HEK293 (cell line): ENCODE measurements around the gene GJB2.
A peak's percentile ranks its signal among the peaks of the same experiment; 100 is the strongest.

Experiments used
- CTCF ChIA-PET: fragments of 350-600 bp; formaldehyde crosslinking; extraction: SDS; loops from one replicate; lab custom pipeline; 2021; ENCODE audit warnings: antibody characterized with exemption; lab: Yijun Ruan, JAX
- POLR2A ChIA-PET: fragments of 300-600 bp; formaldehyde crosslinking; extraction: SDS; loops from one replicate; lab custom pipeline; 2020; ENCODE audit warnings: antibody characterized with exemption, inconsistent platforms; lab: Yijun Ruan, JAX
- H3K27ac ChIP-seq: fragments of 200-500 bp; sonication (Bioruptor generic); 2 replicates; pipeline ENCODE4 v1.5.1; 2014; ENCODE audit warnings: low read depth, low read length, control low read depth, inconsistent platforms; ENCODE audit errors: extremely low read depth
- H3K36me3 ChIP-seq, 2 experiments: fragments of 200-500 bp in 1 of 2; sonication (Bioruptor generic) in 1 of 2; 1 replicate in 1 of 2; 2 replicates in 1 of 2; pipeline ENCODE4 v1.5.1; 2014 to 2017; ENCODE audit warnings: inconsistent platforms in 2 of 2, low read length in 2 of 2; ENCODE audit not compliant: control insufficient read depth in 2 of 2, insufficient read depth in 1 of 2
- H3K4me1 ChIP-seq: fragments of 200-500 bp; sonication (Bioruptor generic); 2 replicates; pipeline ENCODE4 v1.5.1; 2014; ENCODE audit warnings: mild to moderate bottlenecking, low read length, inconsistent platforms; ENCODE audit not compliant: control insufficient read depth, insufficient read depth
- H3K4me3 ChIP-seq: 2 replicates; pipeline ENCODE4 v1.5.1; 2011; ENCODE audit warnings: low read depth, mild to moderate bottlenecking, control low read depth, low read length, moderate library complexity
- H3K9me3 ChIP-seq: fragments of 200-500 bp; sonication (Bioruptor generic); 2 replicates; pipeline ENCODE4 v1.5.1; 2014; ENCODE audit warnings: low read depth, low read length, inconsistent platforms; ENCODE audit not compliant: control insufficient read depth, insufficient read depth
- BCL11B ChIP-seq: fragments of 450-650 bp; formaldehyde crosslinking; IDR thresholded peaks from 2 replicates; pipeline ENCODE4 v1.5.1; 2016; ENCODE audit warnings: low read depth, missing biosample characterization, missing genetic modification characterization
- KLF16 ChIP-seq: fragments of 450-650 bp; formaldehyde crosslinking; IDR thresholded peaks from 2 replicates; pipeline ENCODE4 v1.5.1; 2017; ENCODE audit warnings: missing biosample characterization, missing genetic modification characterization
- SP2 ChIP-seq: fragments of 450-650 bp; formaldehyde crosslinking; IDR thresholded peaks from 2 replicates; pipeline ENCODE4 v1.5.1; 2016; ENCODE audit warnings: missing biosample characterization, missing genetic modification characterization
- SP3 ChIP-seq: fragments of 450-650 bp; formaldehyde crosslinking; IDR thresholded peaks from 2 replicates; pipeline ENCODE4 v1.5.1; 2016; ENCODE audit warnings: missing biosample characterization, missing genetic modification characterization
- WT1 ChIP-seq: fragments of 450-650 bp; formaldehyde crosslinking; IDR thresholded peaks from 2 replicates; pipeline ENCODE4 v1.5.1; 2016; ENCODE audit warnings: missing biosample characterization, missing genetic modification characterization
- ZFHX2 ChIP-seq: fragments of 450-650 bp; formaldehyde crosslinking; conservative IDR thresholded peaks from 2 replicates; pipeline ENCODE4 v1.5.1; 2016; ENCODE audit warnings: missing biosample characterization, missing genetic modification characterization
- ZFP69B ChIP-seq: fragments of 450-650 bp; formaldehyde crosslinking; IDR thresholded peaks from 2 replicates; pipeline ENCODE4 v1.5.1; 2016; ENCODE audit warnings: missing biosample characterization, missing genetic modification characterization
- ZNF114 ChIP-seq: fragments of 450-650 bp; formaldehyde crosslinking; IDR thresholded peaks from 2 replicates; pipeline ENCODE4 v1.5.0; 2017; ENCODE audit warnings: missing biosample characterization, missing genetic modification characterization
- ZNF335 ChIP-seq: fragments of 450-650 bp; formaldehyde crosslinking; conservative IDR thresholded peaks from 2 replicates; pipeline ENCODE4 v1.5.1; 2016; ENCODE audit warnings: missing biosample characterization, missing genetic modification characterization
- ZNF341 ChIP-seq: fragments of 450-650 bp; formaldehyde crosslinking; IDR thresholded peaks from 2 replicates; pipeline ENCODE4; 2016; ENCODE audit warnings: low read depth, missing biosample characterization, missing genetic modification characterization
- ZNF394 ChIP-seq: fragments of 450-650 bp; formaldehyde crosslinking; IDR thresholded peaks from 2 replicates; pipeline ENCODE4 v1.5.1; 2016; ENCODE audit warnings: missing biosample characterization, missing genetic modification characterization, mild to moderate bottlenecking, moderate library complexity, borderline replicate concordance
- ZNF423 ChIP-seq: fragments of 450-650 bp; formaldehyde crosslinking; IDR thresholded peaks from 2 replicates; pipeline ENCODE4 v1.5.1; 2016; ENCODE audit warnings: missing biosample characterization, missing genetic modification characterization
- ZNF76 ChIP-seq: fragments of 450-650 bp; formaldehyde crosslinking; IDR thresholded peaks from 2 replicates; pipeline ENCODE4; 2016; ENCODE audit warnings: low read depth, missing biosample characterization, missing genetic modification characterization, borderline replicate concordance
- TF ChIP-seq, protein P1 (sequence below): fragments of 450-650 bp; formaldehyde crosslinking; IDR thresholded peaks from 2 replicates; pipeline ENCODE4 v1.5.1; 2016; ENCODE audit warnings: missing biosample characterization, missing genetic modification characterization
- TF ChIP-seq, protein P2 (sequence below): fragments of 450-650 bp; formaldehyde crosslinking; IDR thresholded peaks from 2 replicates; pipeline ENCODE4 v1.5.1; 2016; ENCODE audit warnings: missing biosample characterization, missing genetic modification characterization
- TF ChIP-seq, protein P3 (sequence below): fragments of 450-650 bp; formaldehyde crosslinking; IDR thresholded peaks from 2 replicates; pipeline ENCODE4 v1.5.1; 2016; ENCODE audit warnings: missing biosample characterization, missing genetic modification characterization, low read depth
- TF ChIP-seq, protein P4 (sequence below): fragments of 450-650 bp; formaldehyde crosslinking; IDR thresholded peaks from 2 replicates; pipeline ENCODE4 v1.5.1; 2017; ENCODE audit warnings: missing biosample characterization, missing genetic modification characterization

GJB2 gene

DNA sequence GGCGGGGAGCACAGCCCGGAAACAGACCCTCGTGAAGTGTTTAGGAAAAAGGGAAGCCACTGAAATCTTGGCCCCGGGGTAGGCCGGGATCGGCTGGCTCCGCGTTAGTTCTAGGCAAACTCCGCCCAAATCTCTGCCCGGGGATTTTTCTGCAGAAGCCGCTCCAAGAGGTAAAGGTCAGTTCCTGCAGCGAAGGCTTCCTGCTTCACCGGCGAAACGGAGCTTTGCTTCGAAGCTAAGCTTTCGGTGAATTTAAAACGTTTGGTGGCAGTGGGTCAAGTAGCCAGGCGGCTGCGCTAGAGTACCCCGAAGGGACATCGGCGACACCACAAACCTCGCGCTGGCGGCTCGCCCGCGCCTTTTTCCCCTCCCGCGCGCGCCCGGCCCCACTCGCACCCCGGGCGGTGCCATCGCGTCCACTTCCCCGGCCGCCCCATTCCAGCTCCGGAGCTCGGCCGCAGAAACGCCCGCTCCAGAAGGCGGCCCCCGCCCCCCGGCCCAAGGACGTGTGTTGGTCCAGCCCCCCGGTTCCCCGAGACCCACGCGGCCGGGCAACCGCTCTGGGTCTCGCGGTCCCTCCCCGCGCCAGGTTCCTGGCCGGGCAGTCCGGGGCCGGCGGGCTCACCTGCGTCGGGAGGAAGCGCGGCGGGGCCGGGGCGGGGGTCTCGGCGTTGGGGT, 441 bp downstream of the GJB2 start (continued):
- TF ChIP-seq, protein P1, sequence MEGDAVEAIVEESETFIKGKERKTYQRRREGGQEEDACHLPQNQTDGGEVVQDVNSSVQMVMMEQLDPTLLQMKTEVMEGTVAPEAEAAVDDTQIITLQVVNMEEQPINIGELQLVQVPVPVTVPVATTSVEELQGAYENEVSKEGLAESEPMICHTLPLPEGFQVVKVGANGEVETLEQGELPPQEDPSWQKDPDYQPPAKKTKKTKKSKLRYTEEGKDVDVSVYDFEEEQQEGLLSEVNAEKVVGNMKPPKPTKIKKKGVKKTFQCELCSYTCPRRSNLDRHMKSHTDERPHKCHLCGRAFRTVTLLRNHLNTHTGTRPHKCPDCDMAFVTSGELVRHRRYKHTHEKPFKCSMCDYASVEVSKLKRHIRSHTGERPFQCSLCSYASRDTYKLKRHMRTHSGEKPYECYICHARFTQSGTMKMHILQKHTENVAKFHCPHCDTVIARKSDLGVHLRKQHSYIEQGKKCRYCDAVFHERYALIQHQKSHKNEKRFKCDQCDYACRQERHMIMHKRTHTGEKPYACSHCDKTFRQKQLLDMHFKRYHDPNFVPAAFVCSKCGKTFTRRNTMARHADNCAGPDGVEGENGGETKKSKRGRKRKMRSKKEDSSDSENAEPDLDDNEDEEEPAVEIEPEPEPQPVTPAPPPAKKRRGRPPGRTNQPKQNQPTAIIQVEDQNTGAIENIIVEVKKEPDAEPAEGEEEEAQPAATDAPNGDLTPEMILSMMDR (tag by site-specific recombination) = peak; percentile 47; the same call in 1 of the 2 replicates
- TF ChIP-seq BCL11B (tag by site-specific recombination) (no peak), SP2 (tag by site-specific recombination) (peak; percentile 56), ZFHX2 (tag by site-specific recombination) (peak; percentile 47), ZNF335 (peak; percentile 70), ZNF114 (no peak), ZNF394 (tag by site-specific recombination) (0 out of 2 replicates have a peak, but pooled peaks have one; percentile 16)
- TF ChIP-seq, protein P2, sequence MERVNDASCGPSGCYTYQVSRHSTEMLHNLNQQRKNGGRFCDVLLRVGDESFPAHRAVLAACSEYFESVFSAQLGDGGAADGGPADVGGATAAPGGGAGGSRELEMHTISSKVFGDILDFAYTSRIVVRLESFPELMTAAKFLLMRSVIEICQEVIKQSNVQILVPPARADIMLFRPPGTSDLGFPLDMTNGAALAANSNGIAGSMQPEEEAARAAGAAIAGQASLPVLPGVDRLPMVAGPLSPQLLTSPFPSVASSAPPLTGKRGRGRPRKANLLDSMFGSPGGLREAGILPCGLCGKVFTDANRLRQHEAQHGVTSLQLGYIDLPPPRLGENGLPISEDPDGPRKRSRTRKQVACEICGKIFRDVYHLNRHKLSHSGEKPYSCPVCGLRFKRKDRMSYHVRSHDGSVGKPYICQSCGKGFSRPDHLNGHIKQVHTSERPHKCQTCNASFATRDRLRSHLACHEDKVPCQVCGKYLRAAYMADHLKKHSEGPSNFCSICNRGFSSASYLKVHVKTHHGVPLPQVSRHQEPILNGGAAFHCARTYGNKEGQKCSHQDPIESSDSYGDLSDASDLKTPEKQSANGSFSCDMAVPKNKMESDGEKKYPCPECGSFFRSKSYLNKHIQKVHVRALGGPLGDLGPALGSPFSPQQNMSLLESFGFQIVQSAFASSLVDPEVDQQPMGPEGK = peak; percentile 27
- TF ChIP-seq, all 188 proteins: peak for 15

DNA sequence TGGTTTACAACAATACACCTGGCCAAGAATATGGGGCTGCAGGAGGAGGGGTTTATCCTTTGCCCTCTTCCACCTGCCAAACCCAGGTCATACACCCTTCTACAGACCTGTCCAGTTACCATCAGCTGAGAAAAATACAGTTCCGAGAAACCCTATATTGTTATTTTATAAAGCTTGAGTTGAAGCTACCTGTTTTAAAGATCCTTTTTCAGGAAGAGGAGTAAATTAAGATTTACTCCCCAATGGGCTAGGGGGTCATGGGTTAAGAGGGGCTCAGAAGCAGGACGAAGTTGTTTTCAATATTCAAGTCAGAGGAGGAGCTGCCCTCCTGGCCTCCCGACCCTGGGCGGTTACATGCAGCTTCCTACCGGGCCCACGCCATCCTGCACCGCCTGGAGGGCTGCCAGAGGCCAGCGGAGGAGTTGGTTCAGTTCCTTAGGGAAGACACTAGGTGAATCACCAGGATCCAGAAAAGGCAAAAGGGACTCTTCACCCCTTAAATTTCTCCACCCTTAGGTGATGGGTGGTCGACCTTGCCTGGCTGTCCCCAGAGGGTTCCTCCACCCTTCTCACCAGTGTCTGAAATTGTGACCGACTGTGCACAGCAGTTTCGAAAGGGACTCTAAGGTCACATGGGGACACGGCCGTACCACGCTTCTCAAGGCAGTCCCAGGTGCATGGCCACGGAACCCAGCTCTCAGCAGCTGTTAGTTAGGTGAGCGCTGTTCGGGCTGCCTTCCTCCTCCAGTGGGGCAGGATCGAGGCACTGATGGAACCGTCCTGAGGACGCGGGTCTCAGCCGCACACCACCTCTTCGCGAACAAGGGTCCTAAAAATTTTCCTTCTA, 1.2 kb downstream of the GJB2 start:
- Histone ChIP-seq H3K4me3 (no peak overlapping the region; the same call in 1 of the 2 replicates), H3K27ac (no peak overlapping the region), H3K4me1 (no peaks in the 10 kb centered on the region), H3K9me3 (no peaks in the 10 kb centered on the region), H3K36me3 (peaks cover 0 to 29% of the 10 kb centered on the region in 2 experiments; a peak in 1 of 3 replicates)
- ChIA-PET CTCF (interaction anchor here (0.7 to 1.2 kb wide), 4 partner anchors 9 to 531 kb away, joined by 3 to 7 read pairs (median 3); no protein-coding TSS in a partner anchor), POLR2A (no interaction called here)
- TF ChIP-seq ZNF76 (tag by site-specific recombination) = no peak
- peak; percentile 45; the same call in 1 of the 2 replicates for TF ChIP-seq ZNF341 (tag by site-specific recombination)
- no peak for TF ChIP-seq WT1
- no peak for TF ChIP-seq KLF16 (tag by site-specific recombination)
- 0 out of 2 replicates have a peak, but pooled peaks have one; percentile 17 for TF ChIP-seq ZFHX2 (tag by site-specific recombination)
- TF ChIP-seq ZFP69B = no peak
- TF ChIP-seq, protein P3, sequence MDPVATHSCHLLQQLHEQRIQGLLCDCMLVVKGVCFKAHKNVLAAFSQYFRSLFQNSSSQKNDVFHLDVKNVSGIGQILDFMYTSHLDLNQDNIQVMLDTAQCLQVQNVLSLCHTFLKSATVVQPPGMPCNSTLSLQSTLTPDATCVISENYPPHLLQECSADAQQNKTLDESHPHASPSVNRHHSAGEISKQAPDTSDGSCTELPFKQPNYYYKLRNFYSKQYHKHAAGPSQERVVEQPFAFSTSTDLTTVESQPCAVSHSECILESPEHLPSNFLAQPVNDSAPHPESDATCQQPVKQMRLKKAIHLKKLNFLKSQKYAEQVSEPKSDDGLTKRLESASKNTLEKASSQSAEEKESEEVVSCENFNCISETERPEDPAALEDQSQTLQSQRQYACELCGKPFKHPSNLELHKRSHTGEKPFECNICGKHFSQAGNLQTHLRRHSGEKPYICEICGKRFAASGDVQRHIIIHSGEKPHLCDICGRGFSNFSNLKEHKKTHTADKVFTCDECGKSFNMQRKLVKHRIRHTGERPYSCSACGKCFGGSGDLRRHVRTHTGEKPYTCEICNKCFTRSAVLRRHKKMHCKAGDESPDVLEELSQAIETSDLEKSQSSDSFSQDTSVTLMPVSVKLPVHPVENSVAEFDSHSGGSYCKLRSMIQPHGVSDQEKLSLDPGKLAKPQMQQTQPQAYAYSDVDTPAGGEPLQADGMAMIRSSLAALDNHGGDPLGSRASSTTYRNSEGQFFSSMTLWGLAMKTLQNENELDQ (tag by site-specific recombination) = no peak
- TF ChIP-seq ZNF423 = 0 out of 2 replicates have a peak, but pooled peaks have one; percentile 30
- TF ChIP-seq, protein P4, sequence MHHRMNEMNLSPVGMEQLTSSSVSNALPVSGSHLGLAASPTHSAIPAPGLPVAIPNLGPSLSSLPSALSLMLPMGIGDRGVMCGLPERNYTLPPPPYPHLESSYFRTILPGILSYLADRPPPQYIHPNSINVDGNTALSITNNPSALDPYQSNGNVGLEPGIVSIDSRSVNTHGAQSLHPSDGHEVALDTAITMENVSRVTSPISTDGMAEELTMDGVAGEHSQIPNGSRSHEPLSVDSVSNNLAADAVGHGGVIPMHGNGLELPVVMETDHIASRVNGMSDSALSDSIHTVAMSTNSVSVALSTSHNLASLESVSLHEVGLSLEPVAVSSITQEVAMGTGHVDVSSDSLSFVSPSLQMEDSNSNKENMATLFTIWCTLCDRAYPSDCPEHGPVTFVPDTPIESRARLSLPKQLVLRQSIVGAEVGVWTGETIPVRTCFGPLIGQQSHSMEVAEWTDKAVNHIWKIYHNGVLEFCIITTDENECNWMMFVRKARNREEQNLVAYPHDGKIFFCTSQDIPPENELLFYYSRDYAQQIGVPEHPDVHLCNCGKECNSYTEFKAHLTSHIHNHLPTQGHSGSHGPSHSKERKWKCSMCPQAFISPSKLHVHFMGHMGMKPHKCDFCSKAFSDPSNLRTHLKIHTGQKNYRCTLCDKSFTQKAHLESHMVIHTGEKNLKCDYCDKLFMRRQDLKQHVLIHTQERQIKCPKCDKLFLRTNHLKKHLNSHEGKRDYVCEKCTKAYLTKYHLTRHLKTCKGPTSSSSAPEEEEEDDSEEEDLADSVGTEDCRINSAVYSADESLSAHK (tag by site-specific recombination) = no peak
- no peak for TF ChIP-seq SP3 (tag by site-specific recombination)
